ENCODE data around the gene FREY1. TPM values are rescaled to one million over a fixed set of nuclear protein-coding genes. Genes with fewer than 3 reads are reported as not detected.

Gene FREY1
- total and polyA plus RNA-seq, 8 donors: 0.21 to 0.89 (median 0.43) TPM; not detected in 2

GRCh38 chr11:45913942-45914635, 7.0 kb upstream of the FREY1 start:
- Histone ChIP-seq H3K4me3 (no peak overlapping the region), H3K36me3 (peaks cover 0 to 71% of the 10 kb centered on the region in 2 donors), H3K4me1 (peaks cover 9 to 24% of the 10 kb centered on the region in 2 donors), H3K27me3 (no peaks in the 10 kb centered on the region), H3K27ac (no peak overlapping the region), H3K9me3 (no peaks in the 10 kb centered on the region)
- intact Hi-C loops (cut with DNase I): no loop called here
- peak in 1 of 4 donors; percentile 74 for DNase-seq
- TF ChIP-seq, protein P1, sequence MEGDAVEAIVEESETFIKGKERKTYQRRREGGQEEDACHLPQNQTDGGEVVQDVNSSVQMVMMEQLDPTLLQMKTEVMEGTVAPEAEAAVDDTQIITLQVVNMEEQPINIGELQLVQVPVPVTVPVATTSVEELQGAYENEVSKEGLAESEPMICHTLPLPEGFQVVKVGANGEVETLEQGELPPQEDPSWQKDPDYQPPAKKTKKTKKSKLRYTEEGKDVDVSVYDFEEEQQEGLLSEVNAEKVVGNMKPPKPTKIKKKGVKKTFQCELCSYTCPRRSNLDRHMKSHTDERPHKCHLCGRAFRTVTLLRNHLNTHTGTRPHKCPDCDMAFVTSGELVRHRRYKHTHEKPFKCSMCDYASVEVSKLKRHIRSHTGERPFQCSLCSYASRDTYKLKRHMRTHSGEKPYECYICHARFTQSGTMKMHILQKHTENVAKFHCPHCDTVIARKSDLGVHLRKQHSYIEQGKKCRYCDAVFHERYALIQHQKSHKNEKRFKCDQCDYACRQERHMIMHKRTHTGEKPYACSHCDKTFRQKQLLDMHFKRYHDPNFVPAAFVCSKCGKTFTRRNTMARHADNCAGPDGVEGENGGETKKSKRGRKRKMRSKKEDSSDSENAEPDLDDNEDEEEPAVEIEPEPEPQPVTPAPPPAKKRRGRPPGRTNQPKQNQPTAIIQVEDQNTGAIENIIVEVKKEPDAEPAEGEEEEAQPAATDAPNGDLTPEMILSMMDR (IDR thresholded peaks at IDR 0.05): no peak
- no peak for ATAC-seq

DNA sequence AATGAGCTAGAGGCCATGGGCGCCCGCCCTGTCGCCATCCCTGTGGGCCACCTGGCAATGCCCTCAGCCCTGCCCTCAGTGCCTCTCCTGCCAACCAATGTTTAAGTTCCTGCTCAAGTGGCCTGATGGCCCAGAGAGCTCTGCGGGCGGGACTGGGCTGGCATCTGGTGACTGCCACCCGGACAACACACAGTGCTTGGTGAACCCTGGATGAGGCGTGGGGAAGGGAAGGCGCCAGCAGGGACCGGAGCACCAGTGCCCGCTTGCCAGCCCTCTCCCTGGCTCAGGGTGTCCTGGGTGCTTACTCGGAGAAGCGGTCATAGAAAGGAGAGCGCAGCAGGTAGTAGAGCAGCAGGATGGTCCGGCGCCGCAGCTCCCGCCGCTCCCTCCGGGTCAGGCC, 6.4 kb upstream of the FREY1 start:
- DNase-seq (peak in 1 of 4 donors; percentile 65), ATAC-seq (no peak)
- H3K9me3 ChIP-seq: no peaks in the 10 kb centered on the region
- TF ChIP-seq, protein P1 (IDR thresholded peaks at IDR 0.05): no peak
- no peak overlapping the region for H3K27ac ChIP-seq
- peaks cover 0 to 76% of the 10 kb centered on the region in 2 donors for H3K36me3 ChIP-seq
- intact Hi-C loops (cut with DNase I): no loop called here
- peaks cover 9 to 20% of the 10 kb centered on the region in 2 donors for H3K4me1 ChIP-seq
- no peaks in the 10 kb centered on the region for H3K27me3 ChIP-seq
- no peak overlapping the region for H3K4me3 ChIP-seq

GRCh38 chr11:45910623-45911022, 3.6 kb upstream of the FREY1 start:
- no peaks in the 10 kb centered on the region for H3K27me3 ChIP-seq
- H3K9me3 ChIP-seq: no peaks in the 10 kb centered on the region
- TF ChIP-seq, protein P1 (IDR thresholded peaks at IDR 0.05): no peak
- H3K4me3 ChIP-seq: no peak overlapping the region
- H3K27ac ChIP-seq: no peak overlapping the region
- DNase-seq (no peak), ATAC-seq (no peak)
- H3K4me1 ChIP-seq: peaks cover 0 to 3% of the 10 kb centered on the region in 2 donors
- H3K36me3 ChIP-seq: peaks cover 0 to 70% of the 10 kb centered on the region in 2 donors
- intact Hi-C loops (cut with DNase I): no loop called here

DNA sequence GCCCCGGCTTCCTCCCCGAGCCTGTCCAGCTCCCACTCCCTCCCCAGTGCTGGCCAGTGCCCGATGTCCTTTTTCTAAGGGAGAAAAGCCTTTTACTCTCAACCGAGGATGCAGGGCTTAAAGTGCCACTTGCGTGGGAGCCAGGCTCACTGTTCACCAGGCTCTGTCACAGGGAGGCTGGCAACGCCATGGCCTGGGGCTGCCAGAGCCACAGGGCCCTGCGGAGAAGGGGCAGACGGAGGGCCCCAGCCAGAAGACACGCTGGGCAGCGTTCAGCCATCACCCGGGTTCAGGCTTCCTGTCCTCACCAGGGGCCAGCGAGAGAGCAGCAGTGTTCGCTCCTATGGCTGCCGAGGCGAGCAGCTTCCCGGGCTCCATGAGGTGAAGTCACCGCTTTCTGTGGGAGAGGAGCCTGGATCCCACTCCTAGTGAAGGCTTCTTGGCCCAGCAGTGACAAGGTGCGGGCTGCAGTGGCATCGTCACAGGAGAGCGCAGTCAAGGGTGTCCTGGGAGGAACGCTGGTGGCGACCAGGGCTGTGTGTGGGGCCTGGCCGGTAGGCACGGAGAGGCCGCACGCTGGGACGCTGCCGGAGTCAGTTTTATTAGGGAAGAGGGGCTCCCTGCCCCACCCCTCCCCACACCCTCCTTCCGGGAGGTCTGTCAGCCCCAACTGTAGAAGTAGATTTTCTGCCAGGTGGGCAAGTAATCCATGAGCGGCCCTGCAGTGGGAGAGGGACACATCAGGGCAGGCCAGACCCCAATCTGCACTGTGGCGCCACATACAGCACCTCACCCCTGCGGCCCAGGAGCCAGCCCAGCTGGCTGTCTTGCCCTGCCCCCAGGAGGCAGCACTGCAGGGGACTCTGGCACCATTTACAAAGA, 2.8 kb upstream of the FREY1 start:
- DNase-seq (peak in 1 of 4 donors; percentile 74), ATAC-seq (no peak)
- Histone ChIP-seq H3K9me3 (no peaks in the 10 kb centered on the region), H3K27me3 (no peaks in the 10 kb centered on the region), H3K27ac (no peak overlapping the region), H3K4me3 (no peak overlapping the region), H3K4me1 (no peaks in the 10 kb centered on the region), H3K36me3 (peaks cover 0 to 62% of the 10 kb centered on the region in 2 donors)
- TF ChIP-seq, protein P1 (IDR thresholded peaks at IDR 0.05): no peak
- intact Hi-C loops (cut with DNase I): no loop called here

GRCh38 chr11:45907911-45908370, 870 bp upstream of the FREY1 start:
- DNase-seq (peak in 2 of 4 donors; percentile 36 to 65), ATAC-seq (no peak)
- intact Hi-C loops (cut with DNase I): no loop called here
- H3K27me3 ChIP-seq: no peaks in the 10 kb centered on the region
- no peak overlapping the region for H3K27ac ChIP-seq
- H3K4me3 ChIP-seq: no peak overlapping the region
- TF ChIP-seq, protein P1 (IDR thresholded peaks at IDR 0.05): no peak
- H3K36me3 ChIP-seq: peaks cover 0 to 43% of the 10 kb centered on the region in 2 donors
- H3K9me3 ChIP-seq: no peaks in the 10 kb centered on the region
- H3K4me1 ChIP-seq: no peaks in the 10 kb centered on the region
